ENCODE data around the gene ZBTB20.

ZBTB20 gene

GRCh38 chr3:114441386-114441785 lies 705.7 kb downstream of the ZBTB20 start:
- DNase-seq (ENCODE audit: low spot score), result no peak

GRCh38 chr3:114440700-114441099 lies 706.4 kb downstream of the ZBTB20 start:
- no peak for DNase-seq (ENCODE audit: low spot score)

GRCh38 chr3:114439284-114439683 lies 707.8 kb downstream of the ZBTB20 start:
- DNase-seq (ENCODE audit: low spot score), result no peak

- no peak for DNase-seq (ENCODE audit: low spot score)
These were observed 709.2 kb downstream of the ZBTB20 start for GRCh38 chr3:114437897-114438296.

- no peak for DNase-seq (ENCODE audit: low spot score)
These were observed 710.9 kb downstream of the ZBTB20 start for GRCh38 chr3:114436182-114436581.

GRCh38 chr3:114435386-114436115 lies 711.5 kb downstream of the ZBTB20 start:
- no peak for DNase-seq (ENCODE audit: low spot score)

- DNase-seq (ENCODE audit: low spot score), result no peak
These were observed 714.8 kb downstream of the ZBTB20 start for GRCh38 chr3:114432310-114432709.

GRCh38 chr3:114428044-114428595 lies 719.0 kb downstream of the ZBTB20 start:
- no peak for DNase-seq (ENCODE audit: low spot score)

GRCh38 chr3:114427285-114428043 lies 719.6 kb downstream of the ZBTB20 start:
- DNase-seq (ENCODE audit: low spot score), result no peak

- DNase-seq (ENCODE audit: low spot score), result no peak
These were observed 722.8 kb downstream of the ZBTB20 start for GRCh38 chr3:114424337-114424736.

GRCh38 chr3:114421204-114421603 lies 725.9 kb downstream of the ZBTB20 start:
- no peak for DNase-seq (ENCODE audit: low spot score)

GRCh38 chr3:114420072-114420471 lies 727.0 kb downstream of the ZBTB20 start:
- DNase-seq (ENCODE audit: low spot score), result no peak

GRCh38 chr3:114418724-114419543 lies 728.2 kb downstream of the ZBTB20 start:
- DNase-seq (ENCODE audit: low spot score), result peak; percentile 52

- DNase-seq (ENCODE audit: low spot score), result no peak
These were observed 729.0 kb downstream of the ZBTB20 start for GRCh38 chr3:114418107-114418506.

- DNase-seq (ENCODE audit: low spot score), result no peak
These were observed 729.4 kb downstream of the ZBTB20 start for GRCh38 chr3:114417675-114418074.

- DNase-seq (ENCODE audit: low spot score), result no peak
These were observed 729.8 kb downstream of the ZBTB20 start for GRCh38 chr3:114417265-114417664.

GRCh38 chr3:114411811-114412803 lies 735.0 kb downstream of the ZBTB20 start:
- peak; percentile 42 for DNase-seq (ENCODE audit: low spot score)

- DNase-seq (ENCODE audit: low spot score), result peak; percentile 14
These were observed 735.9 kb downstream of the ZBTB20 start for GRCh38 chr3:114411190-114411668.

GRCh38 chr3:114408736-114409670 lies 738.1 kb downstream of the ZBTB20 start:
- DNase-seq (ENCODE audit: low spot score), result peak; percentile 25

- DNase-seq (ENCODE audit: low spot score), result no peak
These were observed 740.2 kb downstream of the ZBTB20 start for GRCh38 chr3:114406922-114407321.

Measured in AG20443 (cell line).